Parathyroid adenoma (tissue), 2 donors: ENCODE measurements around the gene CLIC1.

Experiments used
- H2AFZ ChIP-seq: fragments of 300-600 bp; sonication (generic); one replicate; pipeline ENCODE4 v1.7.0; 2017; ENCODE audit warnings: antibody characterized with exemption, mild to moderate bottlenecking
- H3K27ac ChIP-seq: fragments of 300-600 bp; sonication (generic); one replicate; pipeline ENCODE4 v1.7.0; 2017
- H3K27me3 ChIP-seq: fragments of 300-600 bp; sonication (generic); one replicate; pipeline ENCODE4 v1.7.0; 2017; ENCODE audit warnings: low read length; ENCODE audit not compliant: control insufficient read depth, insufficient read depth
- H3K36me3 ChIP-seq: fragments of 300-600 bp; sonication (generic); one replicate; pipeline ENCODE4 v1.7.0; 2017; ENCODE audit warnings: low read length; ENCODE audit not compliant: control insufficient read depth, insufficient read depth
- H3K4me1 ChIP-seq: fragments of 300-600 bp; sonication (generic); one replicate; pipeline ENCODE4 v1.7.0; 2017; ENCODE audit warnings: control low read depth
- H3K4me2 ChIP-seq: fragments of 300-600 bp; sonication (generic); one replicate; pipeline ENCODE4 v1.7.0; 2017; ENCODE audit warnings: low read length
- H3K4me3 ChIP-seq: fragments of 300-600 bp; sonication (generic); one replicate; pipeline ENCODE4 v1.7.0; 2017; ENCODE audit warnings: low read depth, low read length
- H3K79me2 ChIP-seq: fragments of 300-600 bp; sonication (generic); one replicate; pipeline ENCODE4 v1.7.0; 2017; ENCODE audit warnings: control low read depth
- H3K9ac ChIP-seq: fragments of 300-600 bp; sonication (generic); one replicate; pipeline ENCODE4 v1.7.0; 2017; ENCODE audit warnings: mild to moderate bottlenecking
- H3K9me3 ChIP-seq: fragments of 300-600 bp; sonication (generic); one replicate; pipeline ENCODE4 v1.7.0; 2017; ENCODE audit warnings: low read length; ENCODE audit not compliant: control insufficient read depth
- TF ChIP-seq, protein P1 (sequence below): fragments of 300-600 bp; sonication (generic); IDR thresholded peaks from one replicate; pipeline ENCODE4 v1.7.0; 2017; ENCODE audit warnings: antibody characterized with exemption, mild to moderate bottlenecking
- donor health status: primary hyperparathyroidism.

CLIC1 gene

DNA sequence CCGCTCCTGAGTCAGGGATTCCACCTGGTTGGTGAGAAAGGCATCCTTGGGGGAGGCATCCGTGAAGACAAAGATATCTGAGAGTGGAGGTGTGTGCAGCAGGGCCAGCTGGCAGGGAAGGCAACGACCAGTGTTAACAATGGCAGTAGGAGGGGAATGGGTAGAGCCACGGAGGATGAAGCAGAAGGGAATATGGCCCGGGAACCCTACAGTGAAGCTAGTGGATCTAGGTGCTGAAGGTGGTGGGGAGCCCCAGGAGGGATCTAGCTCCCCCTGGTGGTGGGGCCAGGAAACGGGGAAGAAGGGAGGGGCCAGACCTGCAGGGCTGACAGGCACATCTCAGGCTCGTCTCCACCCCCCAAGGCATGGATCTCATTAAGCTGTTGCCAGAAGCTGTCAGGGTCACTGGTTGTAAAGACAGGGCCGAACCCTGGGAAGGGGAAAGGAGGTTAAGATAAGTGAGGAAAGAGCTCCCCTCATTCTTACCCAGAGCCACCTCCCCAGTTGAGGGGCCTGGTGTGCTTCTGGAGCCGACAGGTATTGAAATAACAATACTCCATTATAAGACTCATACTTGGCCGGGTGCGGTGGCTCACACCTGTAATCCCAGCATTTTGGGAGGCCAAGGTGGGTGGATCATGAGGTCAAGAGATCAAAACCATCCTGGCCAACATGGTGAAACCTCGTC lies 33.5 kb upstream of the CLIC1 start:
- Histone ChIP-seq H3K27me3 (no peaks in the 10 kb centered on the region), H3K27ac (no peak overlapping the region), H3K4me2 (no peak overlapping the region), H3K9ac (no peak overlapping the region), H2AFZ (no peak overlapping the region), H3K9me3 (no peaks in the 10 kb centered on the region), H3K79me2 (peaks cover 2% of the 10 kb centered on the region), H3K4me3 (no peak overlapping the region), H3K36me3 (no peaks in the 10 kb centered on the region), H3K4me1 (no peaks in the 10 kb centered on the region)
- TF ChIP-seq, protein P1, sequence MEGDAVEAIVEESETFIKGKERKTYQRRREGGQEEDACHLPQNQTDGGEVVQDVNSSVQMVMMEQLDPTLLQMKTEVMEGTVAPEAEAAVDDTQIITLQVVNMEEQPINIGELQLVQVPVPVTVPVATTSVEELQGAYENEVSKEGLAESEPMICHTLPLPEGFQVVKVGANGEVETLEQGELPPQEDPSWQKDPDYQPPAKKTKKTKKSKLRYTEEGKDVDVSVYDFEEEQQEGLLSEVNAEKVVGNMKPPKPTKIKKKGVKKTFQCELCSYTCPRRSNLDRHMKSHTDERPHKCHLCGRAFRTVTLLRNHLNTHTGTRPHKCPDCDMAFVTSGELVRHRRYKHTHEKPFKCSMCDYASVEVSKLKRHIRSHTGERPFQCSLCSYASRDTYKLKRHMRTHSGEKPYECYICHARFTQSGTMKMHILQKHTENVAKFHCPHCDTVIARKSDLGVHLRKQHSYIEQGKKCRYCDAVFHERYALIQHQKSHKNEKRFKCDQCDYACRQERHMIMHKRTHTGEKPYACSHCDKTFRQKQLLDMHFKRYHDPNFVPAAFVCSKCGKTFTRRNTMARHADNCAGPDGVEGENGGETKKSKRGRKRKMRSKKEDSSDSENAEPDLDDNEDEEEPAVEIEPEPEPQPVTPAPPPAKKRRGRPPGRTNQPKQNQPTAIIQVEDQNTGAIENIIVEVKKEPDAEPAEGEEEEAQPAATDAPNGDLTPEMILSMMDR = peak; percentile 92

DNA sequence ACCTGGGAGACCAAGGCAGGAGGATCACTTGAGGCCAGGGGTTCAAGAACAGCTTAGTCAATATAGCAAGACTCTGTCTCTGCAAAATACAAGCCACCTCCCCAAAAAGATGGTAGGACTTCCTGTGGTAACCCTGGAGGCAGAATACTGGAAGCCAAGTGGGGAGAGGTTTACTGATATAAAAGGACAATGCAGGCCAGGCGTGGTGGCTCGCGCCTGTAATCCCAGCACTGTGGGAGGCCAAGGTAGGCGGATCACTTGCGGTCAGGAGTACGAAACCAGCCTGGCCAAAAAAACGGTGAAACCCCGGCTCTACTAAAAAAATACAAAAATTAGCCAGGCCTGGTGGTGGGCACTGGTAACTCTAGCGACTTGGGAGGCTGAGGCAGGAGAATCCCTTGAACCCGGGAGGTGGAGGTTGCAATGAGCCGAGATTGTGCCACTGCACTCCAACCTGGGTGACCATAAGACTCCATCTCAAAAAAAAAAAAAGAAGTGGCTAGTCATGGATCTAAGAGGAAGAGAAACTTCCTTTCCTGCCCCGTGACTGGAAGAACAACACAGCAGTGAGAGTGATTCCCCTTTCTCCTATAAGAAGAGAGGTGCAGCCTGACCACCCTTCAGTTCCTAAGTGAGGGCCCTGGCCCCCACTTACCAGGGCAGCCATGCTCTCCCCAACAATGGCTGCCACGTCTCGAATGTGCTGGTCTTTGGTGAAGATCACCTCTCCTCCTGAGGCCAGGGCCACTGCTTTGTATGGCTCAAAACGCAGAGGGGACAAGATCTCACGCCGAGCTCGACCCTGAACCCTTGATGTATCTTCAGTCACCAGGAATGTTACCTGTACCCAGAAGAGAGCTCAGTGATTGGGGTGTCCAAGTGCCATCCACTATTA lies 32.3 kb upstream of the CLIC1 start:
- Histone ChIP-seq H2AFZ (no peak overlapping the region), H3K9me3 (no peaks in the 10 kb centered on the region), H3K27ac (no peak overlapping the region), H3K4me2 (no peak overlapping the region), H3K27me3 (no peaks in the 10 kb centered on the region), H3K79me2 (peaks cover 2% of the 10 kb centered on the region), H3K4me1 (no peaks in the 10 kb centered on the region), H3K4me3 (no peak overlapping the region), H3K36me3 (no peaks in the 10 kb centered on the region), H3K9ac (no peak overlapping the region)
- TF ChIP-seq, protein P1 = no peak

DNA sequence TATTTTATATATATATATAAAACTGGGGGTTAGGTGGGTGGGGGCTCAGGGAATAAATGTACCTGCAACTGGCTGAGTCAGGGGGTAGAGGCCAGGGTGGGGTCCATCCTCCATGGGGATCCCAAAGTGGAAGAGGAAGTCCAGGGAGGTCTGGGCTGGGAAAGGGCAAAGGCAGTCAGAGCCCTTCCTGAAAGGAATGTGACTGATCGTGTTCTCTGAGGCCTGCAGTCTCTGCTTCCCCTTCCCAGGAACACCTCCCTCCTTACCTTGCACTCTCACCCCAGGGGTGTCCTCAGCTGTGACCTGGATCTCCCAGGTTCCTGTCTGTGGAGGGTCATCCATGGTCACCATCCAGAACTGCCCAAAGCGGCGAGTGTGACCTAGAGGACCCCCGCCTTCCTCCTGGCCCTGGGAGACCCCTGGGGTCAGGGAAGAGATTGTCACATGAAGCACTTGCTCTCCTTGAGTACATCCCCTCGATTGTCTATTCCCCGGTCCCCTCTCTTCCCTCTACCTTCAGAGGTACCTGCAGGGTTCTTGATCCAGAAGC lies 30.8 kb upstream of the CLIC1 start:
- H3K27ac ChIP-seq = no peak overlapping the region
- H3K36me3 ChIP-seq = no peaks in the 10 kb centered on the region
- no peak overlapping the region for H2AFZ ChIP-seq
- H3K79me2 ChIP-seq = no peaks in the 10 kb centered on the region
- H3K4me3 ChIP-seq = no peak overlapping the region
- TF ChIP-seq, protein P1 = no peak
- H3K4me2 ChIP-seq = no peak overlapping the region
- no peaks in the 10 kb centered on the region for H3K27me3 ChIP-seq
- H3K9me3 ChIP-seq = no peaks in the 10 kb centered on the region
- no peaks in the 10 kb centered on the region for H3K4me1 ChIP-seq
- H3K9ac ChIP-seq = no peak overlapping the region

DNA sequence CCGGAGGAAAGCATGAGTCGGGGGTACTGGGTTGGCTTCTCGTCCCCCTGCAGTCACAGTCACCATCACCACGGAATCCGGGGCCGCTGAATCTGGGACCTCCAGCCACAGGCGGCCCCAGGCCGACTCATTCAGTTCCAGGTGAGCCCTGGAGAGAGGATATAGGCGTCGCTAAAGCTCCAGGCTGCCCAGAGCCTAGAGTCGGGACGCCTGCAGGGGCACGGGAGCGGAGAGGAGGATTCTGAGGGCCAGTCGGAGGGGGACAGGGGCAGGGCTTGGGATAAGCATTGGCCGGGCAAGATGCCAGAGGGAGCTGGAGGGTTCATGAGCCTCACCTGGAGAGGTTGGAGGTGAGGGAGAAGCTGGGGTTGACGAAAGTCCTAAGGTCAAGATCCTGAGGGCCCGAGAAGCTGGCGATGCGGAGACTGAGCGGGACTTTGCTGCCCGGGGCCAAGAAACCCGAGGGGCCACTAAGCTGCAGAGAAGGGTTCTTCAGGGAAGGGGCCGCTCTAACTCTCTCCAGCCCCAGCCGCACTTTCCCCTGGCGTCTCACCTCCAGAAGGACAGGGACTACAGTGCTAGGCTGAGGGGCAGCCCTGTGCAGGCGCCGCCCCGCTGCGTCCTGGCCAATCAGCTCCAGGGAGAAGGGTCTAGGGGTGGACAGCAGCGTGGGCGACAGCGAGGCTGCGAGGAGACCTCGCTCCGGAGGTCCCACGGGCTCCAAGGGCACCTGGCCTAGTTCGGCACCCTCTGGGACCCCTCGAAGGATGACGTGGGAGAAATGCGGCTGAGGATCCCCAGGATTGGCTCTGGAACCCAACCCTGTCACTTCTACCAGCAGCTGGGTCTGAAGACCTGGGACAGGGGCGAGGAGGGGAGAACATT lies 29.8 kb upstream of the CLIC1 start:
- no peak overlapping the region for H3K9ac ChIP-seq
- TF ChIP-seq, protein P1 = no peak
- H3K4me1 ChIP-seq = no peaks in the 10 kb centered on the region
- H3K36me3 ChIP-seq = no peaks in the 10 kb centered on the region
- no peaks in the 10 kb centered on the region for H3K9me3 ChIP-seq
- no peaks in the 10 kb centered on the region for H3K27me3 ChIP-seq
- no peak overlapping the region for H2AFZ ChIP-seq
- no peak overlapping the region for H3K27ac ChIP-seq
- no peak overlapping the region for H3K4me2 ChIP-seq
- H3K79me2 ChIP-seq = no peaks in the 10 kb centered on the region
- H3K4me3 ChIP-seq = no peak overlapping the region
